K562 (cell line): ENCODE measurements around the gene NISCH. TPM values are rescaled to one million over a fixed set of nuclear protein-coding genes. Genes with fewer than 3 reads are reported as not detected.

Experiments
- ATAC-seq: fragments of 200-7000 bp; cut with Tn5 transposase; 3 replicates; pipeline ENCODE4 v1.9.1; 2020; ENCODE audit warnings: moderate library complexity
- BruUV-seq: library from RNA; stranded (reverse); fragments of 400-500 nt; replicated peaks from 2 replicates; lab custom pipeline; 2021; lab: Mats Ljungman, UMichigan
- CTCF ChIA-PET: fragments of 300-600 bp; formaldehyde crosslinking; extraction: SDS; loops from one replicate; lab custom pipeline; 2021; ENCODE audit warnings: low intra/inter-chr PET ratio; lab: Yijun Ruan, JAX
- POLR2A ChIA-PET: fragments of 300-600, 350-650 bp; sonication (Branson Sonifier 250); formaldehyde crosslinking; extraction: SDS; loops from one replicate; lab custom pipeline; 2021; ENCODE audit warnings: antibody characterized with exemption, inconsistent platforms; lab: Yijun Ruan, JAX
- DNase-seq, 4 experiments: peaks; one replicate each; pipeline versions ENCODE4 v3.0.0 to v3.0.0-alpha.2; 2011 to 2018; ENCODE audit warnings: low spot score in 3 of 4, mixed read lengths in 3 of 4; ENCODE audit errors: extremely low read depth in 1 of 4
- FAIRE-seq: peaks from 2 replicates; lab custom pipeline; 2011; peaks lifted over from hg19 to GRCh38; lab: Jason Lieb, UNC
- H2AFZ ChIP-seq: 2 replicates; pipeline ENCODE4 v1.6.0; 2011; ENCODE audit warnings: low read depth, low read length, control low read depth, inconsistent platforms
- H3K27ac ChIP-seq: fragments of 200-600 bp; 3 replicates; pipeline ENCODE4 v1.8.0; 2011; ENCODE audit warnings: low read depth, mild to moderate bottlenecking, control low read depth, inconsistent platforms, low read length, moderate library complexity, mixed read lengths; ENCODE audit errors: extremely low read depth
- H3K27me3 ChIP-seq, 2 experiments: fragments of 300-600 bp in 1 of 2; 2 replicates in 1 of 2; 3 replicates in 1 of 2; pipeline versions ENCODE4 v1.6.0 to v1.8.0; 2011; ENCODE audit warnings: inconsistent platforms in 2 of 2, low read length in 2 of 2, mild to moderate bottlenecking in 1 of 2, mixed read lengths in 1 of 2, moderate library complexity in 1 of 2; ENCODE audit not compliant: control insufficient read depth in 2 of 2, insufficient read depth in 2 of 2
- H3K36me3 ChIP-seq: fragments of 300-600 bp; 3 replicates; pipeline ENCODE4 v1.8.0; 2011; ENCODE audit warnings: mild to moderate bottlenecking, low read length, inconsistent platforms; ENCODE audit not compliant: control insufficient read depth, insufficient read depth
- H3K4me1 ChIP-seq, 2 experiments: fragments of 200-600 bp in 1 of 2; replicated peaks in 1 of 2; 2 replicates in 1 of 2; 3 replicates in 1 of 2; pipeline versions ENCODE4 v1.5.1 to v1.8.0; 2011; ENCODE audit warnings: inconsistent platforms in 2 of 2, low read length in 2 of 2, mild to moderate bottlenecking in 1 of 2, mixed read lengths in 1 of 2, moderate library complexity in 1 of 2; ENCODE audit not compliant: control insufficient read depth in 2 of 2, insufficient read depth in 2 of 2
- H3K4me2 ChIP-seq: 2 replicates; pipeline ENCODE4 v1.6.1; 2011; ENCODE audit warnings: low read length, control low read depth, inconsistent platforms, mixed read lengths; ENCODE audit not compliant: insufficient read depth
- H3K4me3 ChIP-seq: fragments of 200-600 bp; sonication (generic), shearing (Covaris generic); 2 replicates; pipeline ENCODE4 v1.5.1; 2016; ENCODE audit warnings: control low read depth, inconsistent platforms
- H3K79me2 ChIP-seq: fragments of 200-600 bp; 3 replicates; pipeline ENCODE4 v1.8.0; 2011; ENCODE audit warnings: low read length, inconsistent platforms; ENCODE audit not compliant: control insufficient read depth, insufficient read depth
- H3K9ac ChIP-seq, 2 experiments: 2 replicates each; pipeline versions ENCODE4 v1.6.0 to v1.6.1; 2011; ENCODE audit warnings: low read depth in 2 of 2, low read length in 2 of 2, control low read depth in 1 of 2, inconsistent platforms in 1 of 2, mild to moderate bottlenecking in 1 of 2, mixed read lengths in 1 of 2; ENCODE audit not compliant: insufficient read depth in 1 of 2
- H3K9me1 ChIP-seq: one replicate; pipeline ENCODE4 v1.6.0; 2011; ENCODE audit warnings: inconsistent platforms, mild to moderate bottlenecking, low read length, moderate library complexity; ENCODE audit not compliant: control insufficient read depth, insufficient read depth
- H3K9me3 ChIP-seq: replicated peaks from 2 replicates; pipeline ENCODE4 v1.5.1; 2011; ENCODE audit warnings: low read depth, low read length, inconsistent platforms; ENCODE audit not compliant: control insufficient read depth, insufficient read depth
- H4K20me1 ChIP-seq: replicated peaks from 2 replicates; pipeline ENCODE4 v1.6.1; 2011; ENCODE audit warnings: low read length, inconsistent platforms, mixed read lengths; ENCODE audit not compliant: control insufficient read depth, insufficient read depth
- HCFC1 ChIP-seq: IDR thresholded peaks from 2 replicates; pipeline ENCODE4 v1.6.1; 2012; ENCODE audit warnings: low read depth, low read length, improper control_type of control experiment
- HDGF ChIP-seq: fragments of 450-650 bp; IDR thresholded peaks from 2 replicates; pipeline ENCODE4 v1.6.1; 2016
- MBD2 ChIP-seq: sonication (generic); IDR thresholded peaks from 2 replicates; pipeline ENCODE4 v1.6.1; 2016; ENCODE audit warnings: low read depth, borderline replicate concordance
- NR4A1 ChIP-seq, 2 experiments: fragments of 250-450 bp in 1 of 2; fragments of 450-650 bp in 1 of 2; sonication (Bioruptor Pico) in 1 of 2; IDR thresholded peaks; 2 replicates each; pipeline versions ENCODE4 v1.4.0 to v1.6.1; 2016 to 2020; ENCODE audit warnings: mild to moderate bottlenecking in 2 of 2, missing compliant biosample characterization in 1 of 2, missing genetic modification characterization in 1 of 2, moderate library complexity in 1 of 2
- PHF20 ChIP-seq: fragments of 450-650 bp; IDR thresholded peaks from 2 replicates; pipeline ENCODE4 v1.6.1; 2018; ENCODE audit not compliant: partially characterized antibody
- POLR2G ChIP-seq: fragments of 200-400 bp; formaldehyde crosslinking; IDR thresholded peaks from 2 replicates; pipeline ENCODE4 v1.6.1; 2017; ENCODE audit warnings: low read depth, mild to moderate bottlenecking, antibody characterized with exemption, low read length, moderate library complexity
- RUNX1 ChIP-seq: sonication (generic); IDR thresholded peaks from 2 replicates; pipeline ENCODE4 v1.6.1; 2016; ENCODE audit warnings: antibody characterized with exemption, low read depth
- WGBS: fragments of 100-300 bp; shearing (Covaris generic); methylation state at CpG from one replicate; pipeline ENCODE4 v1.1.6; 2016; ENCODE audit warnings: low coverage, mixed read lengths; ENCODE audit not compliant: insufficient coverage; ENCODE audit errors: missing lambda C conversion rate; 5-methylcytosine and 5-hydroxymethylcytosine counted together
- in situ Hi-C: fragments of 300-500 bp; cut with MboI; formaldehyde crosslinking; loops from 4 replicates; pipeline ENCODE4 v1.15.0; 2018; ENCODE audit warnings: inconsistent platforms, mixed read lengths
- intact Hi-C: fragments of 100-400 bp; cut with micrococcal nuclease; formaldehyde crosslinking; loops from 2 replicates; pipeline ENCODE4 v1.14.2; 2022
- polyA plus RNA-seq, 8 experiments: library from polyadenylated mRNA; depleted of rRNA in 4 of 8; stranded (reverse) in 5 of 8; unstranded in 3 of 8; fragments of >200 nt; fragmentation: Nextera tagmentation in 2 of 8; fragmentation: Illumina TruSeq in 1 of 8; extraction: Ambion mirVana in 2 of 8; extraction: Trizol in 1 of 8; gene quantifications; 2 replicates each; pipeline versions ENCODE4 v1.2.1 to v1.2.3, GENCODE V29; 2011 to 2014; ENCODE audit warnings: inconsistent platforms in 1 of 8, missing spikeins in 1 of 8
- total RNA-seq, 7 experiments: library from RNA; depleted of rRNA in 6 of 7; stranded (reverse); fragments of >200 nt in 6 of 7; fragmentation: Illumina TruSeq in 2 of 7; extraction: Trizol in 2 of 7; gene quantifications; 2 replicates each; pipeline versions ENCODE4 v1.2.1 to v1.2.3, GENCODE V29; 2011 to 2021; ENCODE audit warnings: low replicate concordance in 1 of 7

The NISCH gene
- total and polyA plus RNA-seq, 9 of the 15 experiments (the other 6 are each of a cell fraction or from before 2014, with no cell fraction given) = 0.44 to 43.5 (median 23.4) TPM

DNA sequence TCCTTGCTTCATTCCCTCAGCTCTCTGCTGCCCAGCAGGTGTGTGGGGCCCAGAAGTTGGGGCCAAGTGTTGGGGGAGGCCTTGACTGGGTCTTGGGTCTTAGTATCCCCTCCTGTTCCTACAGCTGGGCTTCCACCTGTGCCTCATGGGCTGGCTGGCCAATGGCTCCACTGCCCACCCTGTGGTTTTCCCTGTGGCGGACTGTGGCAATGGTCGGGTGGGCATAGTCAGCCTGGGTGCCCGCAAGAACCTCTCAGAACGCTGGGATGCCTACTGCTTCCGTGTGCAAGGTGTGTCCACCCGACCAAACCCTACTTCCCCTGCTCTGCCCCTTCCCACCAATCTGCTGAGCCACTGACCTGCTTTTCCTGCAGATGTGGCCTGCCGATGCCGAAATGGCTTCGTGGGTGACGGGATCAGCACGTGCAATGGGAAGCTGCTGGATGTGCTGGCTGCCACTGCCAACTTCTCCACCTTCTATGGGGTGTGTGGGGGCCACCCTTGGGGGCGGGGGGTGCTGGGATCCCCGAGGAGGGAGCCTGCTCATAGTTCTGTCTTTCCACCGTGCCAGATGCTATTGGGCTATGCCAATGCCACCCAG, 67.3 kb downstream of the NISCH start:
- Histone ChIP-seq H3K79me2 (no peaks in the 10 kb centered on the region), H3K9me1 (no peaks in the 10 kb centered on the region), H3K9ac (no peak overlapping the region), H3K9me3 (no peaks in the 10 kb centered on the region)
- POLR2A ChIA-PET = no interaction called here
- TF ChIP-seq NR4A1 (CRISPR knock-in tag; IDR thresholded peaks at IDR 0.05) (no peak), NR4A1 (tag; IDR thresholded peaks at IDR 0.05) (no peak), HDGF (no peak), HCFC1 (no peak), MBD2 (no peak), RUNX1 (no peak), PHF20 (no peak), POLR2G (peak; percentile 39; the same call in 1 of the 2 replicates)
- TF ChIP-seq, all 486 proteins: peak for 1
- FAIRE-seq (no peak), ATAC-seq (no peak), DNase-seq (no peak)
- Histone ChIP-seq H3K4me1 (peaks cover 12 to 64% of the 10 kb centered on the region in 2 experiments; a peak in 4 of 5 replicates), H3K4me2 (no peak overlapping the region), H3K27me3 (no peaks in the 10 kb centered on the region), H3K27ac (no peak overlapping the region), H4K20me1 (no peaks in the 10 kb centered on the region), H3K4me3 (no peak overlapping the region), H2AFZ (no peak overlapping the region), H3K36me3 (peaks cover 42% of the 10 kb centered on the region; the same call in 2 of the 3 replicates)
- BruUV-seq = no TSS peak
- 79% methylated on average over 9 of the region's 14 CpGs for WGBS
- in situ Hi-C loops (no loop called here), intact Hi-C loops (no loop called here)
- CTCF ChIA-PET = no interaction called here
